ACC112 (cell line): ENCODE measurements around the gene KRTAP20-2.

Experiments used
- H2AFZ ChIP-seq: fragments of 200-600 bp; sonication (generic); one replicate; pipeline ENCODE4 v1.6.0; 2017; ENCODE audit warnings: antibody characterized with exemption, low read length; ENCODE audit not compliant: unreplicated experiment
- H3K27ac ChIP-seq: fragments of 200-600 bp; sonication (generic); 2 replicates; pipeline ENCODE4 v1.5.1; 2014; ENCODE audit warnings: low read depth, mild to moderate bottlenecking, antibody characterized with exemption, low read length, moderate library complexity
- H3K27me3 ChIP-seq: fragments of 200-600 bp; sonication (generic); 2 replicates; pipeline ENCODE4 v1.6.1; 2014; ENCODE audit warnings: mild to moderate bottlenecking, antibody characterized with exemption, low read length, moderate library complexity, mixed read lengths; ENCODE audit not compliant: insufficient read depth
- H3K36me3 ChIP-seq: fragments of 200-600 bp; sonication (generic); 2 replicates; pipeline ENCODE4 v1.6.1; 2016; ENCODE audit warnings: mild to moderate bottlenecking, antibody characterized with exemption, low read length, moderate library complexity, mixed read lengths; ENCODE audit not compliant: insufficient read depth
- H3K4me1 ChIP-seq: fragments of 200-600 bp; sonication (generic); one replicate; pipeline ENCODE4 v1.6.1; 2016; ENCODE audit warnings: low read length, mixed read lengths; ENCODE audit not compliant: insufficient read depth, unreplicated experiment, control insufficient read depth
- H3K4me3 ChIP-seq: fragments of 200-600 bp; sonication (generic); 2 replicates; pipeline ENCODE4 v1.5.1; 2014; ENCODE audit warnings: mild to moderate bottlenecking, low read depth, low read length
- H3K79me2 ChIP-seq: fragments of 200-600 bp; sonication (generic); one replicate; pipeline ENCODE4 v1.6.0; 2016; ENCODE audit warnings: low read length; ENCODE audit not compliant: control insufficient read depth, unreplicated experiment, insufficient read depth

The KRTAP20-2 gene

GRCh38 chr21:30674312-30674711 is 39.3 kb downstream of the KRTAP20-2 start:
- H2AFZ ChIP-seq, result no peak overlapping the region
- H3K27me3 ChIP-seq, result no peaks in the 10 kb centered on the region
- H3K4me1 ChIP-seq, result no peaks in the 10 kb centered on the region
- H3K4me3 ChIP-seq, result no peak overlapping the region
- no peaks in the 10 kb centered on the region for H3K36me3 ChIP-seq
- no peaks in the 10 kb centered on the region for H3K79me2 ChIP-seq
- H3K27ac ChIP-seq, result no peak overlapping the region

- no peaks in the 10 kb centered on the region for H3K27me3 ChIP-seq
- no peak overlapping the region for H2AFZ ChIP-seq
- no peak overlapping the region for H3K4me3 ChIP-seq
- H3K27ac ChIP-seq, result no peak overlapping the region
- no peaks in the 10 kb centered on the region for H3K36me3 ChIP-seq
- H3K4me1 ChIP-seq, result no peaks in the 10 kb centered on the region
- no peaks in the 10 kb centered on the region for H3K79me2 ChIP-seq
These were observed 41.7 kb downstream of the KRTAP20-2 start for GRCh38 chr21:30676737-30677136.

- no peak overlapping the region for H2AFZ ChIP-seq
- no peak overlapping the region for H3K27ac ChIP-seq
- no peaks in the 10 kb centered on the region for H3K36me3 ChIP-seq
- no peaks in the 10 kb centered on the region for H3K4me1 ChIP-seq
- H3K79me2 ChIP-seq, result no peaks in the 10 kb centered on the region
- H3K27me3 ChIP-seq, result no peaks in the 10 kb centered on the region
- no peak overlapping the region for H3K4me3 ChIP-seq
These were observed 45.6 kb downstream of the KRTAP20-2 start for GRCh38 chr21:30680586-30680985.

GRCh38 chr21:30684506-30684905 is 49.5 kb downstream of the KRTAP20-2 start:
- no peak overlapping the region for H2AFZ ChIP-seq
- no peaks in the 10 kb centered on the region for H3K27me3 ChIP-seq
- H3K36me3 ChIP-seq, result no peaks in the 10 kb centered on the region
- no peak overlapping the region for H3K4me3 ChIP-seq
- H3K79me2 ChIP-seq, result no peaks in the 10 kb centered on the region
- H3K4me1 ChIP-seq, result no peaks in the 10 kb centered on the region
- H3K27ac ChIP-seq, result no peak overlapping the region
